Midbrain (tissue), 1 donor: ENCODE data around the gene MIAT.

ENCODE experiments used
- DNase-seq: peaks from one replicate; lab custom pipeline; 2025; lab: John Stamatoyannopoulos, UW

MIAT gene

DNA sequence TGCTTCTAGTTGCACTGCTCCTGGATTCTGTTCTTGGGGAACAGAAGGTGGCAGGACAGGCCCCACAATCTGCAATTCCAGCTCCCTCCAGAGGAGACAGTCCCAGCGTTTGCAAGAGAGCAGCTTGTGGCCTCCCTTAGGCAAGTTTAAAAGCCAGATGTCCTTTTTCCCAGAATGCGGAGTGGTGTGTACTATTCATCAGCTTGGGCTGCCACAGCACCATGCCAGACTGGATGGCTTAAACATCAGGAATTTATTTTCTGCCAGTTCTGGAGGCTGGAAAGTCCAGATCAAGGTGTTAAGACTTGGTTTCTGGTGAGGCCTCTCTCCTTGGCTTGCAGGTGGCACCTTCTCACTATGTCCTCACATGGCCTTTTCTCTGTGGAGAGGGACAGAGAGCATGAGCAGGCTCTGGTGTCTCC is 11.7 kb downstream of the MIAT start:
- no peak for DNase-seq

DNA sequence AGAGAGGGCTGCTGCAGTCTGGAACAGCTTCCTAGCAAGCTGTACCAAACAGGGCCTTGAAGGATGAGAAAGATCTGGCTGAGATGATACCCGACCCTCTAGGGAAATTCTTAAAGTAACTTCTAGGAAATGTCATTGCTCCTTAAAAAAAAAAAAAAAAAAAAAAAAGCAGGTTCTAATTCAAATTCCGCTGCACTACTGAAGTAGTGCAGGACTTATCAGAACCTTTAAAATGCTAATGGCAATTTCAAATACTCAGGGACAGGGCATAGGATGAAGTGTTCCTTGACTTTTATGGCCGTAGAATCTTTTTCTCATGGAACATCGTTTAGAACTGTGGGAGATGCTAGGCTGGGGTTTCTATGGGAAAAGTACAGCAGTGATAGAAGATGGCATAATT is 13.1 kb downstream of the MIAT start:
- no peak for DNase-seq

DNA sequence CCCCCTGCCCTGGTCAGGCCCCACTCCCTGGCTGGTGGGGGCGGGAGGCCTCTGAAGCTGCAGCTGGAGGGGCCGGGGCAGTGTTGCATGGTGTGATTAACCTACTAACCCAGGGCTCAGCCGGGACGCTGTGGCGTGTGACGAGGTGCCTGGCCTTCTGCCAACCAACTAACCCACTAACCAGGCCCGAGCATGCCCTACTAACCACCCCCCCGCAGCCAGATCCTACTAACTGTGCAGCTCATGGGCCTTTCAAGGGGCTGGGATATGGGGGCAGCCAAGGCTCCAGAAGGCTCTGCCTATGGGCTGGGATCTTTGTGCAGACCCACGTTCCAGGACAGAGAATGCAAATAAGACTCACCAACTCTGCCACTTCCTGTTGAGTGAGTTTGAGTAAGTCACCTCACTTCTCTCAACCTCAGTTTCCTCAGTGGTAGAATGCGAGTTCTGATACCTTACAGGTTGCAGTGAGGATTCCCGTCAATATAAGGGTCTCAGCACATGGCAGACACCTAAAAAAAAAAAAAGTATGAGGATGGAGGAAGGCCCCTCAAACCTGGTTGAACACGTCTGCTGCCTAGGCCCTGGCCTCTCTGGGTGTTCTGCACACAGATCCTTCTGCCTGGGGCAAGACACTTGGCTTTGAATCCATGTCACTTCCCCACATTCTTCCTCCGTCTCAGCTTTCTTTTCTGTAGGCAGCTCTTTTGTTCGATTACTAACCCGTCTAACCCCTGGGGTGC is 14.1 kb downstream of the MIAT start:
- DNase-seq: no peak

DNA sequence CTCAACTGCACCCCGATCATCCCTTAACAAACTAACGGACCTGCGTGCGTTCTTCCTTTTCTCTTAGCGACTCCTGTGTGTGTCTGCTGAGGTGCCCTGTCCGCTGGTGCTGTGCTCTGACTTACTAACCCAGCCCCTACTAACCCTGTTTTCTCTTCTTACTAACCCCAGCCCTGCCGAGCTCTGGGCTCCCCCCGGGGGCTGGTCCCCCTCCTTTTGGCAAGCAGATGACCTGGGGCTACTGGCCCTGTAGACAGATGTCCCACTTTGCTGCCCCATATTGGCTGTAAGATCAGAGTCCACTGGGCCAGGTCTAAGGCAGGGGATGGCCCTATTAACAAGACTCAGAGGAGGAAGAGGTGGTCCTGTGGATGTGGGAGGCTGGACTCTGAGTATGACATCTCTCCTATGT is 14.7 kb downstream of the MIAT start:
- DNase-seq: no peak

DNA sequence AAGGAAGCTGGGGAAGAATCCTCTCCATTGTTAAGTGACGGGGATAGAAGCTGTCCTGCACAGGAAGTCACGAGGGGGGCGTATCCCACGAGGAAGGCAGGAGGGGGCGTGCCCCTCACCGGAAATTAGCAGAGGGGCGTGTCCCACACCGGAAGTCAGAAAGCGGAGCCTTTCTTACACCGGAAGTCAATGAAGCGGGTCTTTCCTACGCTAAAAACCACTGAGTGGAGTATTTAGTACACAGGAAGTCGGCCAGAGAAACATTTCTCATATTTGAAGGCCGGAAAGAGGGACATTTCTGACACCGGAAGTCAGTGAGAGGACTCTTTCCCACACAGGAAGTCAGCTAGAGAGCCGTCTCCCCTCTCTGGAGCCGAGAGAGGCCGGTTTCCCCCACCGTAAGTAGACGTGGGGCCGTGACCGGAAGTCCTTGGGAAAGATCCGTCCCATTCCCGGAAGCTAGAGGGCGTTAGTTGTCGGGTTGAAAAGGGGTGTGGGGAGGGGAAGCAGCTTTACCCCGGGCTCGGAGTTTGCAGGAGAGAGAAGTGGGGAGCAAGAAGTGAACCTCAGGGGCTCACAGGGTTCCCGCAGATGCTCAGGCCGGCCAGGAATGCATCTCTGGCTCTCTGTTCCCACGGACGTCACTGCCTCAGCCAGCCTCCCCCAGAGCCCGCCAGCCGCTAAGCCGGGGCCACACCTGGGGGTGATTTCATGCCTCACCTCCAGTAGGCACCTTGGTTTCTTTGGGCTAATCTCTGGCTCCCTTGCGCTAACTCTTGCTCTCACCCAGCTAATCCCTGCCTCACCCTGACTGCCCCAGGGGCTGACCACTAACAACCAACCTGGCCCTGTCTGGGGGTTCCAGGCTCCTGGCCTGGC is 15.4 kb downstream of the MIAT start:
- DNase-seq: peak; percentile 97

DNA sequence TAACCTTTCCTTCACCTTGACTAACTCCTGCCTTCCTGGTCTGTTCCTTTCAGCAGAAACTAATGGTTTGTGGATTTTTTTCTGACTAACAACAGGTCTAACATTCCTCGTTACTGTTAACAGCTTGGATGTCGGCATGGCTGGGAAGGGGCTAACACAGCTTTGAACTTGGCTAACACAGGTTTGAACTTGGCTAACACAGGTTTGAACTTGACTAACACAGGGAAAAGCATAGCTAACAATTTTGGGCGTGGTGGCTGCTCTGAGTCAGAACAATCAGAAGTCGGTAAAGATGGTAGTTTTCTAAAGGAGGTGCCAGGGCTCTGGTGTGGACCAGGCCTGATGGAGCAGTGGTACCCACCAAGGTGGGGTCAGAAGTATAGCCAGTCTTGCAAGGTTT is 16.1 kb downstream of the MIAT start:
- DNase-seq: no peak

DNA sequence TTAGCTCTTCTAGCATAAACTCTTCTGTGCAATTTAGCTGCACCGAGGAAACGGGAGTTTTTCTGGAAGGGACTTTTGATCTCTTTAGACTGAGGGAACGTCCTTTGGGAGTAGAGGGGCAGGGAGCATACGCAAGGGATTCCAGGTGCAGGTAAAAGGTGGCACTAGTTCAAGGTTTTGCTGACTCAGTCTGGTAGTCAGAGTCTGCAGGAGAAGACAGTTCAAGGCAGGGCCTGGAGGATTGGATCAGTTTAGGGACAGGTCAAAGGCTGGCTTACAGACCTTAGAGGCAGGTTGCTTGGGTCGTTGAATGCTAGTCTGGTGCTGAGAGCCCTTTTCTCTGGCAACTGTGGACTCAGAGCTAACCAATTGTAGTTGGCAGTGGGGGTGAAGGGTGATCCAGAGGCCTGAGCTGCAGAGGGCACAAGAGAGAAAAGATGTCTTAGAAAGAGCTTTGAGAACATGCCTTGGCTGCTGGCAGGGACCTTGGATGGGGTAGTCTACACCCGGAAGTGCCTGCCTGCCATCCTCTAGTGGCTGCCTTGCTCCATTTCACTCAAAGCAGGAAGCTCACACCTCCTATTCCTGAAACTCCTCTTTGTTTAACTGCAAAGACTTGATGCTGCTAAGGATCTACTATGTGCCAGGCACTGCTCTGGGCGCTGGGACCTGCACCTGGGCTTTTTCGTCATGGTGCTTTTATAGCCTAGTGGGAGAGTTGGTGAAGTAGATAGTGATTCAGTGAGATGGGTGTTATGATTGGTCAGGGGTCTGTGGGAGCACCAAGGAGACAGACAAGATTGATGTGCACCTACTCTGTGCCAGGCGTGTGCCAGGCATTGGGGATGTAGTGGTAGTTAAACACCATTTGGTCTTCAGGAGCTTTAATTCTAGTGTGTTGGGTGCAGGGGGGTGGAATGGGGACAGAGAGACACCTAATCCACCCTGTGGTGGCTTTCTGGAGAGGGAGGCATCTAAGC is 17.1 kb downstream of the MIAT start:
- no peak for DNase-seq

DNA sequence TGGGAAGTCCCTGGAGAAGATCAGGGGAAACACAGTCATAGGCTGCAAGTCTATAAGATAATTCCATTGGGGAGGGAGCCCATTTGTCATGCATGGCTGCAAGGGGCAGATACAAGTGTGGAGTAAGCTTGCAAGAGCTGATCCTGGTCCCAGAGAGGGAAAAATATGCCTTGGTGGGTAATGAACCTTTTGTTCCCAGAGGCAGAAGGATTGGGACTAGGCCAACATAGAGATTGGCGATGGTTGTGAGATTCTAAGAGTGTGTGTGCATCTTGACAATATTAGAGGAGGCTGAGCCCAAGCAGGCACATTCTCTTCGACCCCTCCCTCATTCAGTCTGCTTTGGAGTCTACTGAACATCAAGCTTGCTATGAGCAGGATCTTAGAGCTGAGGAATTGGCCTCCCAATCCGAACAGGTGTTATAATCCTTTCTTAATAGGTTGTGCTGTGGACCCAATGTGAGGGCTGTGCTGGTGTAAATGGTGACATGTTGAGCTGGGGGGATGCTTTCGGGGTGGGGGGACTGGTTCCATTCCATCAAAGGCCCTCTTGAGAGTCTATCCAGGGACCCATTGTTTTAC is 18.4 kb downstream of the MIAT start:
- no peak for DNase-seq

DNA sequence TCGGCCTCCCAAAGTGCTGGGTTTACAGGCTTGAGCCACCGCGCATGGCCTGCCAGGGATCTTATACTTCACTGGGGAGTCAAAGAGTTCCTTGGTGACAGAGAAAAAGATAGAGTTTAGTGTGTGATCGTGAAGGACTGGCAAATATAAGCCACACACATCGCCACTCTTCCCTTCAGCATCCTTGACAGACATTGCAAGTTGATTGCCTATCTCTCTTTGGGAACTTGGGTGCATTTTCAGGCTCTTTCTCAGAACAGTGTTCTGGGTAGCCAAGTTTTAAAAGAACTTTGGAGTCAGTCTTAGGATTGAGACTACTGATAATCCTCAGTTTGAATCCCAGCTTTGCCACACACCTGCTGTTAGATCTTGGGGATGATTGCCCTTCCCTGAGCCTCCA is 19.8 kb downstream of the MIAT start:
- DNase-seq: no peak

DNA sequence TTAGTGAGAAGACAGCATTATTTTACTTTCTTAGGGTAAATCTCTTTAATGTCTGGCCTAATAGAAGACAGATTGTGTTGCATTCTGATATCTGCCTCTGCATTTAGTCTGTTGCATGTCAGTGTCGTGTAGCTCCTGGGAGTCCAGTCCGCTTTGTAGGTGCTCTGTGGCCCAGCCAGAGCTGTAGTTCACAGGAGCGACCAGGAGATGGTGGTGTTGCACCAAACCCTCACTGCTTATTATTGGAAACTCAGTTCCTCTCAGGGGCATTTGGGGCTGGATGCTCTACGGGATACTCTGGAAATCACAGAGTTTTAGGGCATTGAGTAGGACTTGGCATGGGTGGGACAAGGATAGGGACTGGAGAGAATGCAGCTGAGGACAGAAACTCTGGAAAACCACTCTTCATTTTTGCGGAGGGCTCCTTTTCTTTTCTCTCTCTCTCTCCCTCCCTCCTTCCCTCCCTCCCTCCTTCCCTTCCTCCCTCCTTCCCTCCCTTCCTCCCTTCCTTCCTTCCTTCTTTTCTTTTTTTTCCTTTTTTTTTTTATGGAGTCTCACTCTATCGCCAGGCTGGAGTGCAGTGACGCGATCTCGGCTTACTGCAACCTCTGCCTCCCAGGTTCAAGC is 21.7 kb downstream of the MIAT start:
- peak; percentile 73 for DNase-seq

DNA sequence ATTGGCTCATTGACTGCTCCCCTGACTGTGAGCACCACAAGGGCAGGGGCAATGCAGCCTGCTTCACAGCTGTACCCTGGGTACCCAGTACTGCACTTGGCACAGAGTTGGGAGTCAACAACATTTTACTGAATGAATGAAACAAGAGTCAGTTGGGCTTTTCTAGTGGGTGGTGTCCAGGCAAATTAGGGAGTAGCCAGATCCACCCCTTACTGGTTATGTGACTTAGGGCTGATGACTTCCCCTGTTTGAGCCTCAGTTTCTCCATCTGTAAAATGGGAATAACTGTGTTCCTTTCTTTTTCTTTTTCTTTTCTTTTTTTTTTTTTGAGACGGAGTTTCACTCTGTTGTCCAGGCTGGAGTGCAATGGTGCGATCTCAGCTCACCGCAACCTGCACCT is 23.1 kb downstream of the MIAT start:
- DNase-seq: no peak

DNA sequence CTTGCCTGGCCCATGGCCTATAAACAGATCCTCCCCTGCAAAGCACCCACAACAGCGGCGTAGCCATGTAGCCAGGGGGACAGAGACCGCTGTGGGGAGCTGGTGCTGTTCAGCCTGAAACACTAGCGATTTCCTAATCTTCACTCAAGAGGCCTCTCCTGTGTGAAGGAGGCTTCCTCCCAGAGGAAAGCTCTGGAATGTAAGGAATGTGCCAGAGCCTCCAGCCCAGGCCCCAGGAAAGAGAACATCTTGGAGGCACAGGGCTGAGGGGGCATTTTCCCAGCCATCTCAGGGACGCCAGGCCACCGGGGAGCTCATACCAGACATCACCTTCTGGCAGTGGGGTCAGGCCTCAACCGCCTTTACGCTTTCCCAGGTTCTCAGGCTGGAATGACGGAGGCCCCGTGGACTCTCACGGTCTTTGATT is 24.0 kb downstream of the MIAT start:
- no peak for DNase-seq

DNA sequence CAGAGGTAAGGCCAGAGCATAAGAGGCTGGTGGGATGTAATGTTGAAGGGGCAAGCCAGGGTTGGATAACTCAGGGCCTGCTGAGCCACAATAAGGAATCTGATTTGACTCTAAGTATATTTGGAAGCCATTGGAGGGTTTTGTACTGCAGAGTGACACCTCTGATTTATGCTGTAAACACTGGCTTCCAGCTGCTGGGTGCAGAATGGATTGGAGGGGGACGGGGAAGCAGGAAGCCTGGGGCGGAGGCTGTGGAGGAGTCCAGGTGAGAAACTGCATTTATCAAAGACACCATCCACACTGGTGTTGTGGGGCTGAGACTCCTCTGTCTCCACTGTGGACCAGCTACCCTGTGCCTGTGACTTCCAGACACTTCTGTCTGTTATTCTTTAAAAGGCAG is 26.8 kb downstream of the MIAT start:
- no peak for DNase-seq

DNA sequence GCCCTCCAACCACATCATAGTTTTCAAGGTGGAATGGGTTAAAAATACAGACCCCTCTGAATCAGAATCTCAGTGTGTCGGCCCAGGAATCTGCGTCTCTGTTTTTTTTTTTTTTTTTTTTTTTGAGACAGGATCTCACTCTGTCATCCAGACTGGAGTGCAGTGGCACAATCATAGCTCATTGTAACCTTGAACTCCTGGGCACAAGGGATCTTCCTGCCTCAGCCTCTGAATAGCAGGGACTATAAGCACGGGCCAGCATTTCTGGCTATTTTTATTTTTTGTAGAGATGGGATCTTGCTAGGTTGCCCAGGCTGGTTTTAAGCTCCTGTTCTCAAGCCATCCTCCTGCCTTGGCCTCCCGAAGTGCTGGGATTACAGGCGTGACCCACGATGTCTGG is 28.2 kb downstream of the MIAT start:
- no peak for DNase-seq

DNA sequence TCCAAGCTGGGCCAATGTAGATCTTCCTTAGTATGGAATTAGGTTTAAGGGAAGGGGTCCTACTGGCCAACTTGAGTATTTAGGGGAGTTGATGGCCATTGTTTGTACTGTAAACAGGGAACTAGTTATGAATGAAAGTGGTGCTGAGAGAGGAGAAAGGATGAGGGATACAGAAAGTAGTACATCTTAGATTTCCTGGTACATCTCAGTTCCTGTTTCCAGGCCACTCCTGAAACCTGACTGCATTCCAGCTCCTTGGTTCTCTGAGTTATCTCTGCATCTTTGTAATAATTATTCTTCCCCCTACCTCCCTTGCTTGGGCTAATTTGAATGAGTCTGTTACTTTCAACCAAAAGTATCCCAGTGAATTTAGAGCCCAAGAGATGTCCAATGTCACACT is 30.1 kb downstream of the MIAT start:
- no peak for DNase-seq

DNA sequence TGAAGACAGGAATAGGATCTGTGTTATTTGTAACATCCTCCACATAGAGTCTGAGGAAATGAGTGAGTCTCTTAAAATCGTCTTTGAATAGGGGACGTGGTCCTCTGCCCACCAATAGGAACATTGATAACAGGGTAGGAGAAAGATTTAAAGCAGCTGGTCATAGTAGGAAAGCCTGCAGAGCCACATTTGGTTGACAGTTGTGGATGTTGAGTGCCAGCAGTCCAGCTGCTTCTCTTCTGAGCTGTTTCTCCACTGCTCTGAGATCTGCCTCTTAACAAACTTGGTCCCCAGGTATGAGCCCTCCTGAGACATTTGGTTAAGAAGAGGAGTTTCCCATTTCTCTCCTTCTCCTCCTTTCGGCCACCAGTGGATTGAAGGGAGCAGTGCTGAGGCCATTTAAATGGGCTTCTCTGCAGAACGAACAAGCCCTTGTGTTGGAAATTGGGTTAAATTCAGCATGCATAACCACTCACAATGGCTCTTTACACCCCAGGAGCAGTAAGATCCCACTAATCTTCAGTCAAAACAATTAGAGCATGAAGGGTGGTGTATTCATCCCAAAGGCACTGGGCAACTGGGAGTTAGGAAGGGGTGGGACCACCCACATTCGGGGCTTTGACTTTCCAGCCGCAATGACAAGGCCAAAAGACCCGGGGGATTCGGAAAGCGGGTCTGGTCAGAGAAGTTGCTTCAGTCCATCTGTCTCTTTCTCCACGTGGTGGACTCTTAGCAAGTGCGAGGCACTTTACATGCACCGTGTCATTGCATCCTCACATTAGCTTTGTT is 32.3 kb downstream of the MIAT start:
- peak; percentile 37 for DNase-seq

DNA sequence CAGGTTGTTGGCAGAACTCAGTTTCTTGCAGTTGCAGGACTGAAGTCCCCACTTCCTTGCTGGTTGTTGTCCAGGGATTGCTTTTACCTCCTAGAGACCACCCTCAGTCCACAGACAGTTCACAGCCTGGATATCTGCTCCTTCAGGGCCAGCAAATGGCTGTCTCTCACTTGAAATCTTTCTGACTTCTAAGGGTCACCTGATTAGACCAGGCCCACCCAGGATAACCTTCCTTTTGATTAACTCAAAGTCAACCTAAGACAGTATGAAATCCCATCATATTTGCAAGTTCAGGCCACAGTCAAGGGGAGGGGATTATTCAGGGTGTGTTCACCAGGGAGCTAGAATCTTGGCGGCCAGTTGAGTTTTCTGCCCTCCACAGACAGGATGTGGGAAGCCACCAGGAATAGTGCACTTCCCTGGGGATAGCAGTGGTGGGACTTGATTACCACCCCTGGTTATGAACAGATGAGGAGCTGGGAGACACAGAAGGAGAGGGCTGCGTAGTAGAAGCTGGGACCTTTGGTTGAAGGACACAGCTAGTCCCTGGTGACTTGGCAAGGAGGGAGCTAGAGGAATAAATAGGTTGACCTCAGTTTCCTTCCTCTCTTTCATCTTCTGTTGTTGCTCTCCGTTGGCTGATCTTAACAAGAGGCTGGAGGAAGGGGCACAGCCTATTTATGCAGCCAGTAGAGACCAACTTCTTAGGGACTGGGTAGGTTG is 33.4 kb downstream of the MIAT start:
- no peak for DNase-seq

DNA sequence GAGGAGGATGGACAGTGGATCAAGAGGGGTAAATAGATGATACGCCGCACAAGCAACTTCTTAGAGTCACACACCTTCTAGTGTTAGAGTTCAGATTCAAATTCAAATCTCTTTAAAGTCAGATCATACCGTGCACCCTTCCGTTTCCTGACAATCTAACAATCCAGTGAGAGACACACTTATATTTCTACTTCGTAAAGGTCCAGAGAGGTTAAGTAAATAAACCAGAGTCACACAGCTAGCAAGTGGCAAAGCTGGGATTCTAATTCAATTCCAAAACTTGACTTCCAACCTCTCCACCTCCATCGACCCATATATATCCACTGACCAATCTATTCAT is 34.0 kb downstream of the MIAT start:
- DNase-seq: no peak

DNA sequence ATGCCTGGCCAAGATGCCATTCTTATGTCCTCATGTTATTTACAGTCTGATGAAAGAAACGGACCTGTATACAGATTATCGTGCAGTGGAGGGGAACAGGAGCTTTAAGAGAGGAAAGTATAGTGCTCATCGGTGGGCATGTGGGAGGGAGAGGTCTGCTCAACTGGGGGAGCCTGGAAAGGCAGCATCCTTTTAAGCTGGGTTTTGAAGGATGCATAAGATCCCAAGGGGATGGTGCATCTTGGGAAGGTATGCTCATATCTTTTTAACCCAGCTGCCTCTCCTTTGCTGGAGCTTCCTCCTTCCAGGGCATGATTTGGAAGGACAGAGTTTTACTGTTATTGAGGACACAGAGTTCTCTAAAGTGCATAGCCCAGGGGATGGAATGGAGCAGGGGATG is 34.8 kb downstream of the MIAT start:
- DNase-seq: no peak

DNA sequence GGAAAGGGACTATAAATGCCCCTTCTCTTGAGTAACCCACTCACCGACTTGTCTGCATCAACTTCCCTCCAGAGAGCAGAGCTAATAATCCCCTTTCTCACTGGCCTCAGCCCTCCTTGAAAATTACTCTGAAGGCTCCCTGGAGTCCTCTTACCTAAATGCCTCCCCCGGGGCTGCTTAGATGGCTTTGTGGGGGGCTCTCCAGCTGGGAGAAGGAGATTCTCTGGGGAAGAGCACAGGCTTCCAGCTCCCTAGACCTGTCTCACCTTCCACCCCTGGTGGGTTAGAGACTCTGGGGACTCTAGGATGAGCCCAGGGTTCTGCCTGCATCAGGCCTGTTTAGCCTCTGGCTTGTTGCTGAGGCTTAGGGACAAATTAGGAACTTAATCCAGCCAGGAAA is 39.8 kb downstream of the MIAT start:
- DNase-seq: no peak
